Activated CD4-positive, alpha-beta T cell treated with anti-CD3 and anti-CD28 coated beads, Interleukin-2, amount 50 U/mL, for 48 hours (primary cell): ENCODE results near the gene SYNGR3.
"Not testable (repeated sequence)": the region's sequence is repeated elsewhere in the genome, so short reads cannot be mapped to it uniquely, and the experiment has no call there.

ENCODE experiments used
- DNase-seq, 2 experiments: peaks; one replicate each; pipeline ENCODE4 v3.0.0-alpha.2; 2020

Gene SYNGR3

GRCh38 chr16:1989209-1990100, at the start of gene SYNGR3:
Gene SYNGR3, plus strand, starts transcription at chr16:1989970. Its CDS starts 133 bp downstream, at chr16:1990103.
- DNase-seq = no peak

GRCh38 chr16:1940273-1941161, 49.3 kb upstream of the SYNGR3 start:
- DNase-seq = no peak

- DNase-seq = no peak
Measured at GRCh38 chr16:1941162-1942046, 48.4 kb upstream of the SYNGR3 start.

GRCh38 chr16:1942047-1942809, 47.5 kb upstream of the SYNGR3 start:
- peak in 1 of 2 experiments; percentile 36 for DNase-seq

GRCh38 chr16:1942810-1943726, 46.7 kb upstream of the SYNGR3 start, which contains the start of gene MSRB1:
Gene MSRB1, minus strand, starts transcription at chr16:1943199. Its CDS starts 43 bp downstream, at chr16:1943156.
- peak; percentile 100 for DNase-seq

GRCh38 chr16:1944612-1945199, 45.1 kb upstream of the SYNGR3 start:
- DNase-seq = no peak

- no peak for DNase-seq
Measured at GRCh38 chr16:1945559-1946391, 44.0 kb upstream of the SYNGR3 start.

GRCh38 chr16:1946495-1947368, 43.0 kb upstream of the SYNGR3 start:
- no peak for DNase-seq

- DNase-seq = no peak
Measured at GRCh38 chr16:1947369-1947670, 42.5 kb upstream of the SYNGR3 start.

GRCh38 chr16:1949507-1949906, 40.3 kb upstream of the SYNGR3 start:
- no peak for DNase-seq

GRCh38 chr16:1950047-1950446, 39.7 kb upstream of the SYNGR3 start:
- DNase-seq = no peak

- DNase-seq = no peak
Measured at GRCh38 chr16:1950559-1950958, 39.2 kb upstream of the SYNGR3 start.

- no peak for DNase-seq
Measured at GRCh38 chr16:1953734-1954133, 36.0 kb upstream of the SYNGR3 start.

GRCh38 chr16:1957434-1958142, 32.2 kb upstream of the SYNGR3 start:
- not testable (repeated sequence) for DNase-seq

GRCh38 chr16:1958143-1958491, 31.7 kb upstream of the SYNGR3 start:
- not testable (repeated sequence) for DNase-seq

- DNase-seq = no peak
Measured at GRCh38 chr16:1958715-1959268, 31.0 kb upstream of the SYNGR3 start.

GRCh38 chr16:1959269-1960039, 30.3 kb upstream of the SYNGR3 start, which contains the start of gene NDUFB10:
Gene NDUFB10, plus strand, starts transcription at chr16:1959538. Its CDS starts 87 bp downstream, at chr16:1959625.
- peak; percentile 93 to 94 for DNase-seq
